ENCODE data around the gene CHAC1. TPM values are rescaled to one million over a fixed set of nuclear protein-coding genes. Genes with fewer than 3 reads are reported as not detected.

The CHAC1 gene
- total and polyA plus RNA-seq, 2 of the 13 experiments (the other 11 are each of a cell fraction or from before 2014, with no cell fraction given), result 0.44 TPM; not detected in 1

- no peak for TF ChIP-seq MZF1 (CRISPR knock-in tag; IDR thresholded peaks at IDR 0.05; ENCODE audit: borderline replicate concordance)
- TF ChIP-seq PITX1 (CRISPR knock-in tag; IDR thresholded peaks at IDR 0.05), result peak; percentile 35; the same call in 1 of the 2 replicates
- 0 out of 2 replicates have a peak, but pooled peaks have one; percentile 1 for TF ChIP-seq SRF (IDR thresholded peaks at IDR 0.05; ENCODE audit: low read depth, low read length)
- TF ChIP-seq ZNF484 (CRISPR knock-in tag; IDR thresholded peaks at IDR 0.05; ENCODE audit: borderline replicate concordance, low read depth), result no peak
- TF ChIP-seq ZBTB7A (CRISPR knock-in tag; IDR thresholded peaks at IDR 0.05), result no peak
- TF ChIP-seq ZNF530 (CRISPR knock-in tag; IDR thresholded peaks at IDR 0.05; ENCODE audit: low read depth), result no peak
- TF ChIP-seq ZHX1 (CRISPR knock-in tag; IDR thresholded peaks at IDR 0.05; ENCODE audit: low read depth), result no peak
- TF ChIP-seq RFXAP (CRISPR knock-in tag; IDR thresholded peaks at IDR 0.05; ENCODE audit: borderline replicate concordance), result 0 out of 2 replicates have a peak, but pooled peaks have one; percentile 32
- TF ChIP-seq CENPBD1 (CRISPR knock-in tag; IDR thresholded peaks at IDR 0.05; ENCODE audit: borderline replicate concordance, low read depth), result no peak
- no peak for TF ChIP-seq ZNF589 (CRISPR knock-in tag; conservative IDR thresholded peaks at IDR 0.05)
- TF ChIP-seq POGK (CRISPR knock-in tag; conservative IDR thresholded peaks at IDR 0.05), result 0 out of 2 replicates have a peak, but pooled peaks have one; percentile 33
- no peak for TF ChIP-seq ZNF331 (CRISPR knock-in tag; IDR thresholded peaks at IDR 0.05)
- no peak for TF ChIP-seq ATF2 (CRISPR knock-in tag; IDR thresholded peaks at IDR 0.05)
- no peak for TF ChIP-seq ZNF75D (CRISPR knock-in tag; IDR thresholded peaks at IDR 0.05; ENCODE audit: borderline replicate concordance)
- TF ChIP-seq ZNF263 (CRISPR knock-in tag; IDR thresholded peaks at IDR 0.05), result no peak
- TF ChIP-seq ZNF577 (CRISPR knock-in tag; IDR thresholded peaks at IDR 0.05; ENCODE audit: borderline replicate concordance, low read depth), result no peak
- TF ChIP-seq ZZZ3 (CRISPR knock-in tag; IDR thresholded peaks at IDR 0.05; ENCODE audit: borderline replicate concordance), result no peak
- no peak for TF ChIP-seq CCAR2 (optimal IDR thresholded peaks at IDR 0.05; ENCODE audit: low read depth, low read length)
- TF ChIP-seq SOX6 (IDR thresholded peaks at IDR 0.05), result no peak
- TF ChIP-seq SOX6 (CRISPR knock-in tag; IDR thresholded peaks at IDR 0.05), result 0 out of 2 replicates have a peak, but pooled peaks have one; percentile 10
- no peak for TF ChIP-seq SSRP1 (CRISPR knock-in tag; IDR thresholded peaks at IDR 0.05)
Observed at GRCh38 chr15:40930430-40931299, 22.6 kb upstream of the CHAC1 start (continued).
